GM20431 (cell line): ENCODE results near the gene IL23A.

Experiments used
- in situ Hi-C: fragments of 300-500 bp; cut with MseI, MboI; formaldehyde crosslinking; loops from one replicate; pipeline ENCODE4 v1.15.0; 2020; ENCODE audit warnings: low sequenced_read_pairs; ENCODE audit not compliant: unreplicated experiment

Gene IL23A

DNA sequence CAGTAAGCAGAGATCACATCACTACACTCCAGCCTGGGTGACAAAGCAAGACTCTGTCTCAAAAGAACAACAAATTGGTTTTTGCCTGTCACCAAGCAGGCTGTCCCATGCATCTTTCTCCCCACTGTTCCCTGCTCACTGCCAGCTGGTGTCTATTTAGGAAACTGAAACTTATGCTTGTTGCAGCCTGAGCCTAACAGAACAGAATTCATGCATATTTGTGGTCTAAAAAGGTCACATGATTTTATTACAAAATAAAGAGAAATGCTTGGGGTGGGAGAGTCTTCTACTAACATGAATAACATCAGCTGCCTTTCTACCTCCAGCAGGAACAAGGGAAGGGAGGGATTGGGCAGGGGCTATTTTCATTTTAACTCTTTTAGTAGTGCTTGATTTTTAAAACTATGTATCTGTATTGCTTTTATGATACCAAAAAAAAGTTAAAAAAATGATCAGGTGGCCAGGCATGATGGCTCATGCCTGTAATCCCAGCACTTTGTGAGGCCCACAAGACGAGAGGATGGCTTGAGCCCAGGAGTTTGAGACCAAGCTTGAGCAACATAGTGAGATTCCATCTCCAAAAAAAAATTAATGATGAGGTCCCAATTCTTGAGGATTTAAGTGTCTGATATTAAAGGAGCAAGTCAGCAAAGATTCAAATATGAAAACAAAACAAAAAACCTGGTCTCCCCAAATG lies 20.3 kb downstream of the IL23A start:
- in situ Hi-C loops = no loop called here

DNA sequence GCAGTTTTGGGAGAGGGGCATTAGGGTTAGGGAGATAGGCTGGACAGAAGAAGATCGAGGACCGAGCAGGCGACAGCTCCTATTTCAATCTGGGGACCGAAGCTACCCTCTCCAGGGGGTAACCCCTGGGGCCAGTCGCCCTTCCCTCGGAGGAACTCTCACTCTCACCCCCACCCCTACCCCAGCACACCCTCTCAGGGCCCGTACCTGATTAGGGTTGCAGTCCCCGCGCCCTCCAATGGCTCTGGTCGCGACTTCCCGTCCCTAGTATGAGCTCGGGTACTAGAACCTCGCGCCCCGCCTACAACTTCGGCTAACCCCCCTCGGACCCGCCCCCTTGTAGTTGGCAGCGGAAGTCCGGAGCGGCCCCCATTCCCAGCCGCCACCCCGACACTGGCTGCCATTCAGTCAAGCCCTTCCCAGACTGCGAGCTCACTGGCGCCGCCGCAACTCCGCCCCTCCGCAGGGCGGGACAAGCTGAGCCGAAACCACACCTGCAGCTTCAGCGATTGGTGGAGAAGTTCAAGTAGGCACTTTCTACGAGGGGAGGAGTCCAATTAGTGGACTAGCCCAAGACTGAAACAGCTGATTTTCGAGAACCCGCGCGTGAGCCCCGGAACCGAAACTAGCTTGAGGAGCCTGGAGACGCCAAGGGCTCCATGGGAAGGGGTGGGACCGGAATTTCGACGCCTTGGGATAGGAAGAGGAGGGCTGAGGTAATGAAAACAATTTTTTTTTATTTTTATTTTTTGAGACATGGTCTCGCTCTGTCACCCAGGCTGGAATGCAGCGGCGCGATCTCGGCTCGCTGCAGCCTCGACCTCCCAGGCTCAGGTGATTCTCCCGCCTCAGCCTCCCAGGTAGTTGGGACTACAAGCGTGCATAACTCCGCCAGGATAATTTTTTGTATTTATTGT lies 21.4 kb downstream of the IL23A start, which contains the start of gene STAT2:
TSS of gene STAT2 (minus strand) at position 257 of the 917 bp plus-strand sequence. CDS start 3,536 bp downstream, outside the sequence.
- in situ Hi-C loops = no loop called here

DNA sequence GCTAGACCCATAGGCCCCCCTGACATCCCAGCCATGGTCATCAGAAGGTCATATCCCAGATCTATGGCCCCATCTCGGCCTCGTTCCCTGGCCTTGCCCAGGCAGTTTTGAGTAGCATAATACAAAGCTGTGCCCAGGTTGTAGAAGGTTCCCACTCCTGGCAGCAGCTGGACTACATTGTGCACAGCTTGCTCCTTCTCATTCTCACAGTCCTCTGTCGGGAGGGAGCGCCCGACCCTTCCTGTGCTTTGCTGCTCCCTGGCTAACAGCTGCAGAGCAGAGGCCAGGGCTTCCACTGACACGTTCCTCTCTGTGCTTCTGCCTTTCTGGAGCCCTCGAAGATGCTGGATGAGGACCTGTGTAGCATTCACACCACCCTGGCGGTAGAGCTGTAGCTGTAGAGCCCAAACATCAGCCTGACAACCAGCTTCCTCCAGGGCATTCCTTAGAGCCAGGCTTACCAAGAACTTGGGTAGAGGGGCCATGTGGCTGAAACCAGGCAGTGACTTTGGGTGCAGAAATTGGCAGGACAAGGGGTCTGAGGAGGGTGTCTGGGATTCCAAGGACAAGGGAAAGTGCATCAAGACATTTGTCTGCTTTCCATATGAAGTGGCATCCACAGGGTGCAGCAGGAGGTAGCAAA lies 22.9 kb downstream of the IL23A start:
- in situ Hi-C loops = no loop called here

DNA sequence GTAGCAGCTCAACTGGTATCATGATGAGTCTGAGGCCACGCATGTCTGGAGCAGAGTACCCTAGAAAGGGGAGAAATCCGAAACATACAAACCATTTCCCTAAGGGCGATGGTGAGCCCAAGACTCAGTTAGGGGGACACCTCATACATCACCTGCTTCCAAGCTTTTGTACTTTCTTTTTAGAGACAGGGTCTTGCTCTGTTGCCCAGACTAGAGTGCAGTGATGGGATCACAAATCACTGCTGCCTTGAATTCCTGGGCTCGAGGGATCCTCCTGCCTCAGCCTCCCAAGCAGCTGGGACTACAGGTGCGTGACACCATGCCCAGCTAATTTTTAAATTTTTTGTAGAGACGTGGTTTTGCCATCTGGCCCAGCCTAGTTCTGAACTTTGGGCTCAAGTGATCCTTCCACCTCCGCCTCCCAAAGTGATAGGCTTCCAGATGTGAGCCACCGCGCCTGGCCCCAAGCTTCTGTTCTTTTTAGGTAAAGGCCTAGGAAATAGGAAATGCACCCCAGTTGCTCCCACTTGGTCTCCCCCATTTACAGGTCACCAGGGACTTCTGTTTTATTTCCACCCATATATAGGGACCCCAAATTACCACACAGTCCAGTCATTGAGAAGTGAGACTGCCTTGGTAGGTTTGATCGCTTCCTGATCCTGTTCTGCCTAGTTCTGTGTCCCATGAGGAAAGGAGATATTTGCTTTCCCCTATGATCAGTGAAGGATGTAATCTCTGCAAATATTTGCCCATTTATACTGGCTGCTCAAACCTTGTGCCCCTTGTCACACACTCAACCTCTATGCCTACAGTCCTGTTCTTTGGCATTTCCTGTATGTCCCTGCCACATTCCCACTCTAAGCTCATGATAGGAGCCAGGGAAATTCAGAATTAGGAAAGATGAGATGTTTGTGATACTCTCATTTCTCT lies 23.7 kb downstream of the IL23A start, which contains the start of gene APOF:
TSS of gene APOF (minus strand) at position 728 of the 930 bp plus-strand sequence. CDS start at position 616, 112 bp downstream.
- in situ Hi-C loops = no loop called here

DNA sequence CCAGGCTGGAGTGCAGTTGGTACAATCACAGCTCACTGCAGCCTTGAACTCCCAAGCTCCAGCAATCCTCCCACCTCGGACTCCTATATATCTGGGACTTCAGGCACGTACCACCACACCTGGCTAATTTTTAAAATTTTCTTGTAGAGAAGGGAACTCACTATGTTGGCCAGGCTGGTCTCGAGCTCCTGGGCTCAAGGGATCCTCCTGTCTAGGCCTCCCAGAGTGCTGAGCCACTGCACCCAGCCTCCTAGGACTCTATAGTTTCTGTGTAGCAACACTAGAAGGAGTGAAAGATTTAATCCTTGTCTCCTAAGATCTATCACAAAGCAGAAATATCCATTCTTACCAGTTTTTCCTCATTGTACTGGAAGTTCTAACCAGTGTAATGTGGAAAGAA lies 28.3 kb downstream of the IL23A start:
- in situ Hi-C loops = no loop called here

DNA sequence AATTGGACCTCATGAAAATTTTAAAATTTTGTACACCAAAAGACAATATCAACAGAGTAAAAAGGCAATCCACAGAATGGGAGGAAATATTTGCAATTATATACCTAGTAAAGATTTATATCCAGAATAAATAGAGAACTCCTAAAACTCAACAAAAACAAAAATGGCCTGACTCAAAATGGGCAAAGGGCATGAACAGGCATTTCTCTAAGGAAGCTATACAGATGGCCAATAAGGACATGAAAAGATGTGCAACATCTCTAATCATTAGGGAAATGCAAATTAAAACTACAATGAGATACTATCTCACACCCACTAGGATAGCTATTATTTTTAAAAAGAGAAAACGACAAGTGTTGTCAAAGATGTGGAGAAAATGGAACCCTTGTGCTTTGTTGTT lies 34.8 kb downstream of the IL23A start:
- in situ Hi-C loops = no loop called here

DNA sequence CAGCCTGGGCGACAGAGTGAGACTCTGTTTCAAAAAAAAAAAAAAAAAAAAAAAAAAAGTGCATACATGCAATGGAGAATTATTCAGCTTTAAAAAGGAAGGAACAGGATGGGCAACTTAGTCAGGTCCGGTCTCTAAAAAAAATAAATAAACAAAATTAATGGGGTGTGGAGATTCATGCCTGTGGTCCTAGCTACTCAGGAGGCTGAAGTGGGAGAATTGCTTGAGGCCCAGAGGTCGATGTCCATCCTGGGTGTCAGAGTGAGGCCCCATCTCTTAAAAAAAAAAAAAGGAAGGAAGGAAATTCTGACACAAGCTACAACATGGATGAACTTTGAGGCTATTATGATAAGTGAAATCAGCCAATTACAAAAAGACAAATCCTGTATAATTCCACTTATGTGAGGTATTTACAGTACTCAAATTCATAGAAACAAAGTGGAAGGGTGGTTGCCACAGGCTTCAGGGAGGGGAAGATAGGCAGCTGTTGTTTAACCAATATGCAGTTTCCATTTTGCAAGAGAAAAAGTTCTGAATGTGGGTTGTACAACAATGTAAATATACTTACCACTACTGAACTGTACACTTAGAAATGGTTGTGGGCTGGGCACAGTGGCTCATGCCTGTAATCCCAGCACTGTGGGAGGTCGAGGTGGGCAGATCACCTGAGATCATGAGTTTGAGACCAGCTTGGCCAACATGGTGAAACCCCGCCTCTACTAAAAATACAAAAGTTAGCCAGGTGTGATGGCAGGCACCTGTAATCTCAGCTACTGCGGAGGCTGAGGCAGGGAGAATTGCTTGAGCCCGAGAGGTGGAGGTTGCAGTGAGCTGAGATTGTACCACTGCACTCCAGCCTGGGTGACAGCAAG lies 36.3 kb downstream of the IL23A start:
- in situ Hi-C loops = no loop called here

DNA sequence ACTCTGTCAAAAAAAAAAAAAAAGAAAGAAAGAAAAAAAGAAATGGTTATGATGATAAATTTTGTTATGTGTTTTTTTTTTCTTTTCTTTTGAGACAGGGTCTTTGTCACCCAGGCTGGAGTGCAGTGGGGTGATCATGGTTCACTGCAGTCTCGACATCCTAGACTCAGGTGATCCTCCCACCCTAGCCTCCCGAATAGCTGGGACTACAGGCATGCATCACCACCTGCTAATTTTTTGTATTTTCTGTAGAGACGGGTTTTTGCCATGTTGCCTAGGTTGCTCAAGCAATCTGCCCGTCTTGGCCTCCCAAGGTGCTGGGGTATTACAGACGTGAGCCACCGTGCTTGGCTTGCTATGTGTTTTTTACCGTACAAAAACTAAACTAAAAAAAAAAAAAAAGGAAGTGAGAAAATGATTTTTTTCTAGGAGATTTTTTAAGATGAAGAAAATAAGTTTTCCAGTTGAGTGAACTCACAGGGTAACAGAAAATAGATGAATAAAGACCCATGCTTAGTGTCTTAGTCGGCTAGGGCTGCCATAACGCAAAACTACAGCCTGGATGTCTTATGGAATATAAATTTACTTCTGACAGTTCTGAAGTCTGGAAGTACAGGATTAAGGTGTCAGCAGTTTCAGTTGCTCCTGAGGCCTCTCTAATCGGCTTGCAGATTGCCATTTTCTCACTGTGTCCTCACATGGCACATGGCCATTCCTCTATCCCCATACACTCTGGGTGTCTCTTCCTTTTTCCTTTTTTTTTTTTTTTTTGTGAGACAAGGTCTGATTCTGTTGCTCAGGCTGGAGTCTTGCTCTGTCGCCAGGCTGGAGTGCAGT lies 37.1 kb downstream of the IL23A start:
- in situ Hi-C loops = no loop called here

DNA sequence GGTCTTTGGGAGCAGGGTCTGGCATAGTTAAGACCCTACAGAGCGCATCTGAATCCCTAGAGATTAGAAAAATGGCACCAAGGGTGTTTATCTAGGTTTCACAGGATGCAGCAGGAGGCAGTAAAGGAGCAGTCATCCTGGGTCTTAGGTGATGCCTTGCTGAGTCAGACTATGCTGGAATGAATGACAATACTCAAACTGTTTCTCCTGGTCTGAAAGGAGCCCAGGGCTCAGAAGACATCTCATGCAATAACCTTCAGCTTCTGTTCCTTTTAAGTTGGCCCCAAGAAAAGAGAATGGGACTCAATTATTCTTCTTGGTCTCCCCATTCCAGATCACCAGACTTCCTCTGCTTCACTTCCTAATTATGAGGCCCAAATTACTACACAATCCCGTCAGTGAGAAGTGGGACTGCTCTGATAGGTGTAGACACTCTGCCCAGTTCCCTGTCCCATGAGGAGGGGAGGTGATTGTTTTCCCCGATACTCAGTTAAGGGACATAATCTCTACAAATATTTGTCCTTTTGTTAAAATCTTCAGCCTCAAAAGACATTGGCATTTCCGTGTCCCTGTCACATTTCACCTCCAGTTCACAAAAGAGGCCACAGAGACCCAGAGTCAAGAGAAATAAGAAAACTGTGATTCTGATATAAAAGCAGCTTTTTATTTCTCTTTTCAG lies 38.8 kb downstream of the IL23A start:
- in situ Hi-C loops = no loop called here

DNA sequence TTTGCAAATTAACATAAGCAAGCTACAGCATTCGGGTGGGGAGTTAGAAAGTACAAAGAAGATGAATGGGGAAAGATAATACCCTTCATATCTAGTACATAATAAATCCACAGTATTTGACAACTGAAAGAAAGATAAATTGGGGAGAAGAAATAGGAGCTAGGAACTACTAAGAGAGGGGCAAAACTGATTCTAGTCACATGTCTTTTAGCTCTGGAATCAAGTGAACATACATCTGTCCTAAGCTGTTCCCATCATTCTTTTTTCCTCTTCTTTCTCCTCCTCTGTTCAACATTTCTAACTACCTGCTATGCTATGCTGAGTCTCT lies 39.3 kb downstream of the IL23A start:
- in situ Hi-C loops = no loop called here

DNA sequence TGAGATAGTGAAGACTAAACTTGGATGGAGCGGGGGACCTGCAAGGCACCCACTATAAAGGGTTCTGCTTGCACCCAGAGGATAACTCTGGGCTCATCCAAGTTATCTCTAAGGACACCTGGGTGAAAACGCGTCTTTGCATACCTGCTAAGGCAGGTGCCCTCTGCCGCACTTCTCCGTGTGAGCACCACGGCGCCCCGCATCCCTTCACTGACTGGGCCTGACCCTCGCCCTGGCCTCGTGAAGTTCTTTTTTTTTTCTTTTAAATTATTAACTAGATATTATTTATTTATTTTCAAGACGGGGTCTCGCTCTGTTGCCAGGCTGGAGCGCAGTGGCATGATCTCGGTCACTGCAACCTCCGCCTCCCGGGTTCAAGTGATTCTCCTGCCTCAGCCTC lies 43.9 kb downstream of the IL23A start:
- in situ Hi-C loops = no loop called here

DNA sequence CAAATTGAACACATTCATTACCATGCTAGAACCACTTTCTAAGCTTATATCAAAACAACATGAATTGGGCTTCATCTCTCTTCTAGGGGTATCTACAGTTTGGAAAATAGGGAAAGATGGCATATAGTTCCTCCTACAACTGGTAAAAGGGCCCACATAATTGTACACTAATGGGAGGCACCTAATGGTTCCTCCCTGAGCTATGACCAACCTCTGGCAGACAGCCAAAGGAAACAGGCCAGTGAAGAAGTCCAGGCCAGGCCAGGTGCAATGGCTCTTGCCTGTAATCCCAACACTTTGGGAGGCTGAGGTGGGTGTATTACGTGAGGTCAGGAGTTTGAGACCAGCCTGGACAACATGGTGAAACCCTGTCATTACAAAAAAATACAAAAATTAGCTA lies 47.2 kb downstream of the IL23A start:
- in situ Hi-C loops = no loop called here

DNA sequence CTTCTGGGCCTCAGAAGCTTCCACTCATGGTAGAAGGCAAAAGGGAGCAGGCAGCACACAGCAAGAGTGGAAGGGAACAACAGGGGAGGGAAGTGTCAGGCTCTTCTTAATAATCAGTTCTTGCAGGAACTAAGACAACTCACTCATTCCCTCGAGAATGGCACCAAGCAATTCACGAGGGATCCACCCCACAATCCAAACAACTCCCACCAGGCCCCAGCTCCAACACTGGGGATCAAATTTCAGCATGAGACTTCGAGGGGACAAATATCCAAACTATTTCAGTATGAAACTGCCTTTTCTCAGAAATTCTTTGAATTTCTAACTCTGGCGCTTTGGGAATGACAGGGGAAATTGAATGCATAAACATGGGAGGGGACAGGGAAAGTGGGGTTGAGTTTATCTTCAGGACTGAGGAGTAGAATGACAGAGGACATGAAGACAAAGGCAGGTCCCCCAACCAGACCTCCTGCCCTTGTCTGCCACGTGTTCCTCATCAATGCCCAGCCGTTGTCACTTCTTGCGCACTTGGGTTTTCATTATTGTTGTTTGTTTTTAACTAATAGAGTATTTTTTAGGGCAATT lies 48.6 kb downstream of the IL23A start:
- in situ Hi-C loops = no loop called here

DNA sequence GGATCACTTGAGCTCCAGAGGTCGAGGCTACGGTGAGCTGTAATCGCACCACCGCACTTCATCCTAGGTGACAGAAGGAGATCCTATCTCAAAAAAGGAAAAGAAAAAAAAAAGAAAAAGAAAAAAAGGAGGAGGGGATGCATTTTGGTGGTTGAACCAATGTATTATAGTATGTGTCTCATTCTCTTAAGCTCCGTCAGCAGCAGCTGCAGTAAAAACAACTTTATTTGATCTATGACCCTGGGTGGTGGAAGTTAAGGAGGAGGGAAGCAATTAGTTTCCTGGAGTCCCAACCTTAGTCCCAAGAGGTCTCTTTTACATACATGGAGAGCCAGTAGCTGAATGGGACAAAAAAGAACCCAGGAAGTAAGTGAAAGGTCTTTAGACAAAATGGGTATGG lies 50.7 kb downstream of the IL23A start:
- in situ Hi-C loops = no loop called here
